Vagina (tissue), 2 donors: ENCODE measurements around the gene ATXN2.

Experiments
- CTCF ChIP-seq, 3 experiments: fragments of 450-650 bp in 2 of 3; fragments of 200-600 bp in 1 of 3; sonication (generic) in 1 of 3; IDR thresholded peaks; one replicate each; pipeline ENCODE4 v1.5.1; 2017 to 2019; ENCODE audit warnings: antibody characterized with exemption in 3 of 3, mild to moderate bottlenecking in 2 of 3, moderate library complexity in 2 of 3
- POLR2A ChIP-seq, 2 donors: fragments of 450-650 bp; IDR thresholded peaks; one replicate each; pipeline ENCODE4 v1.6.1; 2017; ENCODE audit warnings: antibody characterized with exemption in 2 of 2, mild to moderate bottlenecking in 2 of 2, moderate library complexity in 2 of 2
- POLR2AphosphoS5 ChIP-seq, 2 donors: sonication (generic); formaldehyde crosslinking; IDR thresholded peaks; one replicate each; pipeline ENCODE4 v1.9.0; 2017; ENCODE audit warnings: antibody characterized with exemption in 2 of 2, mild to moderate bottlenecking in 2 of 2, low read depth in 1 of 2; ENCODE audit not compliant: insufficient read depth in 1 of 2

GRCh38 chr12:111438481-111438880 is 160.6 kb downstream of the ATXN2 start:
- no peak for TF ChIP-seq CTCF (IDR thresholded peaks at IDR 0.05)
- TF ChIP-seq POLR2AphosphoS5 (IDR thresholded peaks at IDR 0.05; ENCODE audit: insufficient read depth in 1 of 2, low read depth in 1 of 2), result no peak
- no peak for TF ChIP-seq POLR2A (IDR thresholded peaks at IDR 0.05)
